Measurements from ENCODE around the gene SLC1A2. TPM values are rescaled to one million over a fixed set of nuclear protein-coding genes. Genes with fewer than 3 reads are reported as not detected.
A peak's percentile ranks its signal among the peaks of the same experiment; 100 is the strongest.

The SLC1A2 gene
- total and polyA plus RNA-seq, 7 experiments from 2014 or later: 0.13 to 0.69 (median 0.24) TPM; not detected in 4

DNA sequence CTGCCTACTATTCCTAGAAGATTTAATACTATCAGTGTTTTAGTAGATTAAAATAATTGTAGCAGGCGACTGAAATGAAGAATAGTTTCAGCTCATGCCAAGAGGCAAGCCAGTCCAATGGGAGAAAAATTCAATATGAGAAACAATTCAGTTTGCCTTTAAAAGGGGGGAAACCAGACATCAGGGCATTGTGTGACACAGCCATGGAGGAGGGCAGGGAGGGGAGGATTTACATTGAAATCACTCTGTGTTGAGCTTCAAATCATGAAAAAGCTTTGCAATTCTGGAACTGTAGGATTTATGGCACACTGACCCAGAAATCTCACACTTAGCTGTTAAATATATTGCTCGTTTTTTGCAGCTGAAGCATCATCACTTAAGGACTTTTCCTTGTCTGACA lies 4.6 kb downstream of the SLC1A2 start:
- POLR2A ChIA-PET: no interaction called here
- Histone ChIP-seq H3K36me3 (ENCODE audit: control insufficient read depth in 2 of 3, insufficient read depth in 3 of 3, low read length in 3 of 3) (no peaks in the 10 kb centered on the region), H3K4me3 (ENCODE audit: low read length) (no peak overlapping the region), H3K9me3 (ENCODE audit: control insufficient read depth in 2 of 3, low read length in 3 of 3) (no peaks in the 10 kb centered on the region), H3K27ac (ENCODE audit: low read depth, low read length) (no peak overlapping the region), H3K4me1 (ENCODE audit: control insufficient read depth in 2 of 2, insufficient read depth in 2 of 2, low read length in 2 of 2) (no peaks in the 10 kb centered on the region), H3K27me3 (ENCODE audit: control insufficient read depth in 2 of 2, insufficient read depth in 2 of 2, low read length in 2 of 2) (peaks cover 5% of the 10 kb centered on the region in 2 donors)
- no peaks in the 10 kb centered on the region for H3K9me3 Mint-ChIP-seq
- no peak overlapping the region for H3K4me3 Mint-ChIP-seq
- ATAC-seq (no peak), DNase-seq (no peak)
- peaks cover 49 to 85% (median 63%) of the 10 kb centered on the region in 5 donors for H3K27me3 Mint-ChIP-seq
- intact Hi-C loops (cut with micrococcal nuclease): loop anchor here in 1 of 2 donors (5.0 kb wide), 1 partner anchor 487 kb away; no protein-coding TSS in a partner anchor
- peaks cover 0 to 4% (median 0%) of the 10 kb centered on the region in 5 donors for H3K36me3 Mint-ChIP-seq
- peaks cover 3 to 11% (median 6%) of the 10 kb centered on the region in 7 donors for H3K4me1 Mint-ChIP-seq
- CTCF ChIA-PET: no interaction called here
- H3K27ac Mint-ChIP-seq: no peak overlapping the region

DNA sequence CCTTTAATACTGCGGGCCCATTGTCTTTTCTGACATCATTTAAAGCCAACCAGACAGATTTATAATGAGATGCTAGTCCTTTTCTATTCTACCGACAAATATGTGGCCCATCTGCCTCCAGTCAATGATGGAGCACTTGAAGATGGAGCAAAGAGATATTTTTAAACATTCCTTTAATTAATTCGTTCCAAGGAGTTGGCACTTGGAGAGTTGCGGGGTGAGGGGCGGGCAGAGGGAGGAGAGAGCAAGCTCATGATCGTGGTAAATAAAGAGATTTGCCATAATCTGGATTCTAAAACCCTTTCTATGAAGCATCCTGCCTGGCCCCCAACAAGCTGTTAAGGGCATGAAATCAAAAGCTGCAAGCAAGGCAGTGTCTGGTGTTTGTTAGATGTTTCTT lies 5.0 kb downstream of the SLC1A2 start:
- Mint-ChIP-seq H3K27ac (no peak overlapping the region), H3K9me3 (no peaks in the 10 kb centered on the region), H3K4me3 (no peak overlapping the region), H3K4me1 (peaks cover 3 to 11% (median 6%) of the 10 kb centered on the region in 7 donors), H3K27me3 (peaks cover 49 to 87% (median 63%) of the 10 kb centered on the region in 5 donors), H3K36me3 (peaks cover 0 to 4% (median 0%) of the 10 kb centered on the region in 5 donors)
- DNase-seq: no peak
- POLR2A ChIA-PET: no interaction called here
- Histone ChIP-seq H3K27ac (ENCODE audit: low read depth, low read length) (no peak overlapping the region), H3K36me3 (ENCODE audit: control insufficient read depth in 2 of 3, insufficient read depth in 3 of 3, low read length in 3 of 3) (no peaks in the 10 kb centered on the region), H3K27me3 (ENCODE audit: control insufficient read depth in 2 of 2, insufficient read depth in 2 of 2, low read length in 2 of 2) (peaks cover 5% of the 10 kb centered on the region in 2 donors), H3K4me3 (ENCODE audit: low read length) (no peak overlapping the region), H3K4me1 (ENCODE audit: control insufficient read depth in 2 of 2, insufficient read depth in 2 of 2, low read length in 2 of 2) (no peaks in the 10 kb centered on the region), H3K9me3 (ENCODE audit: control insufficient read depth in 2 of 3, low read length in 3 of 3) (no peaks in the 10 kb centered on the region)
- CTCF ChIA-PET: no interaction called here
- intact Hi-C loops (cut with micrococcal nuclease): loop anchor here in 1 of 2 donors (5.0 kb wide), 1 partner anchor 487 kb away; no protein-coding TSS in a partner anchor
- ATAC-seq: no peak

DNA sequence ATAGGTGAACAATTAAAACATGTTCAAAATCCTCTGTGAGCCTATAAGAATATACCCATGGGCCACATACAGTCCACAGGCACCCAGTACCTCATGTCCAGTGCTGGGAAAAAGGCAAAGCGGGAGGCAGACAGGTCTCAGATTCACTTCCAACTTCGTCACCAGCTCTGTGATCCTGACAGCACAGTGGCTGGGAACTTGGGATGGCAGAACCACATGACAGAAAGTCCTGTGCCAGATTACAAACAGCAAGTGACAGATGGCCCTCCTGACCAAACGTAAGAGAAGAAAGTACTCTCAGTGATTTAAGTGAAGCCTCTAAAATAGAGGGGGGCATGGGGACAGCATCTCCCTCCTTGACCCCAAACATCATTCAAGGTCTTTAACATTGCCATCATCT lies 5.8 kb downstream of the SLC1A2 start:
- no peak for DNase-seq
- no peaks in the 10 kb centered on the region for H3K36me3 ChIP-seq (ENCODE audit: control insufficient read depth in 2 of 3, insufficient read depth in 3 of 3, low read length in 3 of 3)
- no peak overlapping the region for H3K27ac ChIP-seq (ENCODE audit: low read depth, low read length)
- POLR2A ChIA-PET: no interaction called here
- H3K4me1 ChIP-seq (ENCODE audit: control insufficient read depth in 2 of 2, insufficient read depth in 2 of 2, low read length in 2 of 2): no peaks in the 10 kb centered on the region
- no peak for ATAC-seq
- Mint-ChIP-seq H3K27ac (no peak overlapping the region), H3K9me3 (no peaks in the 10 kb centered on the region), H3K36me3 (peaks cover 0 to 3% (median 0%) of the 10 kb centered on the region in 5 donors), H3K27me3 (peaks cover 47 to 89% (median 61%) of the 10 kb centered on the region in 5 donors), H3K4me3 (no peak overlapping the region), H3K4me1 (peaks cover 3 to 9% (median 4%) of the 10 kb centered on the region in 7 donors)
- H3K9me3 ChIP-seq (ENCODE audit: control insufficient read depth in 2 of 3, low read length in 3 of 3): no peaks in the 10 kb centered on the region
- H3K4me3 ChIP-seq (ENCODE audit: low read length): no peak overlapping the region
- H3K27me3 ChIP-seq (ENCODE audit: control insufficient read depth in 2 of 2, insufficient read depth in 2 of 2, low read length in 2 of 2): peaks cover 5% of the 10 kb centered on the region in 2 donors
- intact Hi-C loops (cut with micrococcal nuclease): loop anchor here (2.0 to 5.0 kb wide), 2 partner anchors 486 to 573 kb away; no protein-coding TSS in a partner anchor
- CTCF ChIA-PET: no interaction called here

DNA sequence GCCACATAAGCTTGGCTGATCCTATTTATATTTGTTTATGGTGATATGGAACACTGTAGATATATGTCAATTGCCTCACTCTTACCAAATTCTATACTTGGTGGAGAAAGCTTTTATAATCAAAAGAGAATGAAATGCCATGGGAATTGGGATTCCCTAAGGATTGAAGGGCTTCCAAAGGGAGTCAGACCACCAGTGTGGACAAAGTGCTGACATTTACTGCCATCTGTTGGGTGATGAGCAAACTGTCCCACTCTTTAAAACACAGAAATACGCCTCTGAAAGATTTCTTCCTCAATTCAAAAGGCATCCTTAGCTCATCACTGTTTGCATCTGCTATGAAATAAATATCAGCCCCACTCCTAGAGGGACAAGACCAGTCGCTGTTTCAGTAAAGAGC lies 7.1 kb downstream of the SLC1A2 start:
- Mint-ChIP-seq H3K9me3 (no peaks in the 10 kb centered on the region), H3K27me3 (peaks cover 35 to 76% (median 48%) of the 10 kb centered on the region in 5 donors), H3K4me1 (peaks cover 0 to 2% (median 0%) of the 10 kb centered on the region in 7 donors), H3K27ac (no peak overlapping the region), H3K4me3 (no peak overlapping the region), H3K36me3 (no peaks in the 10 kb centered on the region)
- ATAC-seq (no peak), DNase-seq (no peak)
- no peaks in the 10 kb centered on the region for H3K36me3 ChIP-seq (ENCODE audit: control insufficient read depth in 2 of 3, insufficient read depth in 3 of 3, low read length in 3 of 3)
- H3K9me3 ChIP-seq (ENCODE audit: control insufficient read depth in 2 of 3, low read length in 3 of 3): no peaks in the 10 kb centered on the region
- H3K4me1 ChIP-seq (ENCODE audit: control insufficient read depth in 2 of 2, insufficient read depth in 2 of 2, low read length in 2 of 2): no peaks in the 10 kb centered on the region
- no peak overlapping the region for H3K4me3 ChIP-seq (ENCODE audit: low read length)
- intact Hi-C loops (cut with micrococcal nuclease): loop anchor here (1.0 to 5.0 kb wide), 4 partner anchors 485 to 899 kb away; partner anchors contain the start of gene ELF5 (in 1 of the 2)
- CTCF ChIA-PET: interaction anchor here (0.7 to 1.3 kb wide), 2 partner anchors 9 to 1321 kb away, joined by 3 to 4 read pairs; no protein-coding TSS in a partner anchor
- H3K27ac ChIP-seq (ENCODE audit: low read depth, low read length): no peak overlapping the region
- POLR2A ChIA-PET: no interaction called here
- H3K27me3 ChIP-seq (ENCODE audit: control insufficient read depth in 2 of 2, insufficient read depth in 2 of 2, low read length in 2 of 2): peaks cover 5% of the 10 kb centered on the region in 2 donors

DNA sequence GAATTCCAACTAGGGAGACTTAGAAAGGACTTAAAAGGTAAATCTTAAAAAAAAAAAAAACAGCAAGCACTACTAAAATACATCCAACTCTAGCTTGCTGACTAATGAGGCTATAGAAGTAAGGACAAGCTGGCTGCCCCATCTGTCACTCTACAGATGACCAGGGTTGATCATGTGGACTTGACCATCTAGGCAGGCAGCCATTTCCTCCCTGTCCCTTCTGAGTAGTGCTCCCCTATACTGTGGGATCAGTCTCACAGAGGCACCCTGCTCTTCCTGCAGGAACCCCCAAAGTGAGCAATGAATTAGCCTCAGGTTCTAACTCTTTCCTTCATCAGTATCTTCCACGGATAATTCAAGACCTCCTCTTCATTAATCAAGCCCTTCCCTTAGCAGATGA lies 12.3 kb downstream of the SLC1A2 start:
- no peak for DNase-seq
- Histone ChIP-seq H3K4me3 (ENCODE audit: low read length) (no peak overlapping the region), H3K27me3 (ENCODE audit: control insufficient read depth in 2 of 2, insufficient read depth in 2 of 2, low read length in 2 of 2) (no peaks in the 10 kb centered on the region), H3K4me1 (ENCODE audit: control insufficient read depth in 2 of 2, insufficient read depth in 2 of 2, low read length in 2 of 2) (no peaks in the 10 kb centered on the region), H3K27ac (ENCODE audit: low read depth, low read length) (no peak overlapping the region), H3K36me3 (ENCODE audit: control insufficient read depth in 2 of 3, insufficient read depth in 3 of 3, low read length in 3 of 3) (no peaks in the 10 kb centered on the region), H3K9me3 (ENCODE audit: control insufficient read depth in 2 of 3, low read length in 3 of 3) (no peaks in the 10 kb centered on the region)
- Mint-ChIP-seq H3K4me3 (no peak overlapping the region), H3K27ac (no peak overlapping the region), H3K9me3 (no peaks in the 10 kb centered on the region), H3K27me3 (peaks cover 6 to 33% (median 13%) of the 10 kb centered on the region in 5 donors), H3K36me3 (no peaks in the 10 kb centered on the region), H3K4me1 (peaks cover 0 to 4% (median 0%) of the 10 kb centered on the region in 7 donors)
- POLR2A ChIA-PET: no interaction called here
- intact Hi-C loops (cut with micrococcal nuclease): no loop called here
- CTCF ChIA-PET: no interaction called here
- ATAC-seq: no peak

DNA sequence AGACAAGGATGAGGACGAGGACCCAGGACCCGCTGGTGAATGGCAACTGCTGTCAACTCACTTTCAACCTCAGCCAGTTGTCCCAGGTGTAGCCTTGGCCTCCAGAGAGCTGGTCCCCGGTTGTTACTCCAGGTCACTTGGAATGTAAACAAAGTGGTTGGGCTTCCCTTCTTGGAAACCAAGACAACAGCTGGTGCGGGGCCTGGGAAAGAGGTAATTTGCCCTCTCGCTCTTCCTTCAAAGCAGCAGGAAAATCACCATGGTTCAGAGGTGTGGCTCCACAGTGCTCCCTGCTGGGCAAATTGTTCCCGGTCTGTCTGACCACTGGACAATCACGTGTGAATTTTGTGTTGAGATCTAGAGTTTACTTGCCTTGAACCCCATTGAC lies 15.0 kb downstream of the SLC1A2 start:
- ChIA-PET CTCF (interaction anchor here (0.8 to 1.0 kb wide), 2 partner anchors 13 to 479 kb away, joined by 3 read pairs; no protein-coding TSS in a partner anchor), POLR2A (interaction anchor here (0.6 to 0.9 kb wide), 2 partner anchors 37 to 396 kb away, joined by 4 to 5 read pairs; no protein-coding TSS in a partner anchor)
- Histone ChIP-seq H3K27ac (ENCODE audit: low read depth, low read length) (no peak overlapping the region), H3K4me1 (ENCODE audit: control insufficient read depth in 2 of 2, insufficient read depth in 2 of 2, low read length in 2 of 2) (no peaks in the 10 kb centered on the region), H3K36me3 (ENCODE audit: control insufficient read depth in 2 of 3, insufficient read depth in 3 of 3, low read length in 3 of 3) (no peaks in the 10 kb centered on the region), H3K27me3 (ENCODE audit: control insufficient read depth in 2 of 2, insufficient read depth in 2 of 2, low read length in 2 of 2) (no peaks in the 10 kb centered on the region), H3K9me3 (ENCODE audit: control insufficient read depth in 2 of 3, low read length in 3 of 3) (no peaks in the 10 kb centered on the region), H3K4me3 (ENCODE audit: low read length) (no peak overlapping the region)
- Mint-ChIP-seq H3K27me3 (peaks cover 0 to 24% (median 5%) of the 10 kb centered on the region in 5 donors), H3K4me3 (peak overlapping the region in 1 of 10 donors; percentile 7), H3K27ac (no peak overlapping the region), H3K4me1 (peaks cover 0 to 4% (median 0%) of the 10 kb centered on the region in 7 donors), H3K9me3 (no peaks in the 10 kb centered on the region), H3K36me3 (no peaks in the 10 kb centered on the region)
- ATAC-seq (peak; percentile 37), DNase-seq (peak in 1 of 9 donors; percentile 4)
- intact Hi-C loops (cut with micrococcal nuclease): no loop called here
